Measurements from ENCODE around the gene GORAB.

The GORAB gene

DNA sequence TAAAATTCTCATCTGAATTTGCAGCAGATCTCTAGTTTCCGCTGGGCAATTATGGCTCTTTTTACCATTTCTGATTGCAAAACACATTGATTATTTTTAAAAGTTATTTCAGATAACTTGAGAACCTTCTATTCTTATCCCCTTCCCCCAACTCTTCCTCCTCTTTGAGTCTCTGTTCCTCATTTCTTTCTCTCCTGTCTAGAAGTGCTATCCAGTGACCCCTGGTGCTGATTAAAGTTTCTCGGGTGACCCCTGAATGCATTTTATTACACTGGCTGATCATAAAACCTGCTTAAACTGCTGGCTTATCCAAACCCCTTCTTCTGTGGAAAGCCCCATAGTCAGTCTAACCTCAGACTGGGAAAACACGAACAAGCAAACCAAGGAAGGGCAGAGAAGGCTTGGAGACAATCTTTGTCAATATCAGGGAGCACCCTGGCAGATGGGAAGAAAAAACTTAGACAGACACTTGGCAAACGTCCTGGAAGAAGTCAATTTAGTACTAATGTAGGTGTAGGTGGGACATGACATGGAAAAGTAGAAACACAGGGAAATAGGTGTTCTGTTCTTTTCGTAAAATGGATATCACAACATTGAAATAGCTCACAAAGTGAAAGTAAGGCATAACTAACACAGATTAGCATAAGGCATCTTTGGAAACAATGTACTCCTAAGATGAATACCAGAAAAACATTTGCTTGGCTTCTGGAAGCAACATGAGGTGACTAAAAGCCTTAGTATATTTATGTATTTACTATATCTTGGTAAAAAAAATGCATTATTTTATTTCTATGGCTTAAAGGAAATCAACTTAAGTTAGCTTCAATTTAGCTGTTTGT is 61.4 kb downstream of the GORAB start:
- DNase-seq (ENCODE audit: low read depth, low spot score) = no peak

DNA sequence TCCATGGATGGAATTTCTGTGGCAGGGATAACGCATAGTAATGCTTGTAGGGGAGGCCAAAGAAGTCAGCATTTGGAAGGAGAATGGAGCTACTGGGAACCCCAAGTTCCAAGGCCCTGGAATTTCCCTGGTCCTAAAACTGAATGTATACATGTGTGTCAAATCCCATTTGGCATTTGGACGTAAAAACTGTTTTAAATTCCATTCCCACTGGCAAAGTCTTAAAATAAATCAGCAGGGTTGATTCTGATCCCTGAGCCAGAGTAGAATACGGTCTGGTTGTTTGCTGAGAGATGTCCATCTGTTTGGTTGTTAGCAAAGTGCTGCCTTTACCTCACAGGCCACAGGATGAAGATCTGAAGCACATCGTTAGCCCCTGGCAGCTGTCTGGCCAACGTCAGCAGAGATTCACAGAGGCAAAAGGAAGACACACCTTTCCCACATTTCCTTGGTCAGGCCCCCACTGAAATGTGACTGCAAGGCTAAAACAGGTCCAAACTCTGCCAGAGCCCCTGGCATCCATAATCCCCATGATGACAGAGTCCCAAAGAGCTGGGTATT is 62.2 kb downstream of the GORAB start:
- TF ChIP-seq ZNF274 (IDR thresholded peaks at IDR 0.05; ENCODE audit: low read depth, low read length) = no peak
- no peak overlapping the region for H3K9ac ChIP-seq (ENCODE audit: insufficient read length, low read depth)
- H3K9me3 ChIP-seq (ENCODE audit: insufficient read depth, low read length) = peaks cover 23% of the 10 kb centered on the region; the same call in 1 of the 2 replicates
- H3K27me3 ChIP-seq (ENCODE audit: insufficient read depth, insufficient read length) = no peaks in the 10 kb centered on the region
- no peaks in the 10 kb centered on the region for H3K36me3 ChIP-seq (ENCODE audit: insufficient read depth, insufficient read length, low read length)
- H3K4me1 ChIP-seq (ENCODE audit: insufficient read depth, insufficient read length) = no peaks in the 10 kb centered on the region
- no peak overlapping the region for H3K4me3 ChIP-seq (ENCODE audit: insufficient read length, low read depth)
- DNase-seq (ENCODE audit: low read depth, low spot score) = no peak

More for the DNA sequence above, 61.4 kb downstream of the GORAB start:
- no peak overlapping the region for H3K9ac ChIP-seq (ENCODE audit: insufficient read length, low read depth)
- H3K36me3 ChIP-seq (ENCODE audit: insufficient read depth, insufficient read length, low read length) = no peaks in the 10 kb centered on the region
- no peaks in the 10 kb centered on the region for H3K4me1 ChIP-seq (ENCODE audit: insufficient read depth, insufficient read length)
- TF ChIP-seq ZNF274 (IDR thresholded peaks at IDR 0.05; ENCODE audit: low read depth, low read length) (no peak), SUZ12 (IDR thresholded peaks at IDR 0.05; ENCODE audit: extremely low read depth, insufficient read depth, insufficient read length) (no peak), YY1 (IDR thresholded peaks at IDR 0.05; ENCODE audit: insufficient read depth, insufficient read length) (no peak)
- peaks cover 23% of the 10 kb centered on the region; the same call in 1 of the 2 replicates for H3K9me3 ChIP-seq (ENCODE audit: insufficient read depth, low read length)
- no peaks in the 10 kb centered on the region for H3K27me3 ChIP-seq (ENCODE audit: insufficient read depth, insufficient read length)
- no peak overlapping the region for H3K4me3 ChIP-seq (ENCODE audit: insufficient read length, low read depth)

DNA sequence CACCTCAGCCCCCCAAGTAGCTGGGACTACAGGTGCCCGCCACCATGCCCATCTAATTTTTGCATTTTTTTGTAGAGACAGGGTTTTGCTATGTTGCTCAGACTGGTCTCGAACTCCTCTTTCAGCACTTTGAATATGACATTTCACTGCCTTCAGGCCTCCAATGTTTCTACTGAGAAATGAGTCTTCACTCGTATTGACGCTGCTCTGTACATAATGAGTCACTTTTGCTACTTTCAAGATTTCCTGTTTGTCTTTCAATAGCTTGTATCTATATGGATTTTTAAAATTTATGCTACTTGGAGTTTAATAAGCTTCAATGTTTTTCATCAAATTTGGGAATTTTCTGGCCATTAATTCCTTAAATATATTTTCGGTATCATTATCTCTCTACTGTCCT is 64.7 kb downstream of the GORAB start:
- Histone ChIP-seq H3K4me3 (ENCODE audit: insufficient read length, low read depth) (no peak overlapping the region), H3K27me3 (ENCODE audit: insufficient read depth, insufficient read length) (no peaks in the 10 kb centered on the region), H3K9ac (ENCODE audit: insufficient read length, low read depth) (no peak overlapping the region), H3K9me3 (ENCODE audit: insufficient read depth, low read length) (peaks cover 27% of the 10 kb centered on the region), H3K36me3 (ENCODE audit: insufficient read depth, insufficient read length, low read length) (no peaks in the 10 kb centered on the region), H3K4me1 (ENCODE audit: insufficient read depth, insufficient read length) (no peaks in the 10 kb centered on the region)
- DNase-seq (ENCODE audit: low read depth, low spot score) = no peak
- TF ChIP-seq ZNF274 (IDR thresholded peaks at IDR 0.05; ENCODE audit: low read depth, low read length) (no peak), SUZ12 (IDR thresholded peaks at IDR 0.05; ENCODE audit: extremely low read depth, insufficient read depth, insufficient read length) (no peak), YY1 (IDR thresholded peaks at IDR 0.05; ENCODE audit: insufficient read depth, insufficient read length) (no peak)

DNA sequence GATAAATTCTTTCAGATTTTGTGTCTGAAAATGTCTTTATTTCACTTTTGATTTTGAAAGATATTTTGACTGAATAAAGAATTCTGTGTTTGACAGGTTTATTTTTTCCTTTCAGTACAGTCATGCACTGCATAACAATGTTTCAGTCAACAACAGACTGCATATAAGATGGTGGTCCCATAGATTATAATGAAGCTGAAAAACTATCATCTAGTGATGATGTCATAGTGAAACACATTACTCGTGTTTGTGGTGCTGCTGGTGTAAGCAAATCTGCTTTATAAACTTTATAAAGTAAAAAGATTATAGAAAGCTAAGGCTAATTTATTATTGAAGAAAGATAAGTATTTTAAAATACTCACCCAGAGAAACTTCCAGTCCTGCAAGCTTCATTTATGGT is 66.7 kb downstream of the GORAB start:
- no peak overlapping the region for H3K4me3 ChIP-seq (ENCODE audit: insufficient read length, low read depth)

DNA sequence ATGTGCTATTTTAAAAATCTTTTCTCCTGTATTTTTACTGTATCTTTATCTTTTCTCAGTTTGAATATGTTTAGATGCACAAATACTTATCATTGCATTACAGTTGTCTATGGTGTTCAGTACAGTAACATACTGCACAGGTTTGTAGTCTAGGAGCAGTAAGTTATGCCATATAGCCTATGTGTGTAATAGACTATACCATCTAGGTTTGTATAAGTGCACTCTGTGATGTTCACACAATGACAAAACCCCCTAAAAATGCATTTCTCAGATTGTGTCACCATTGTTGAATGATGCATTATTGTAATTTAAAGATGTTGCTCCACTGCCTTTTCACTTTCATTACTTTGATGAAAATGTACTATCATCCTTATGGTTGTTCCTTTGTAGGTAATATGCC is 67.1 kb downstream of the GORAB start:
- Histone ChIP-seq H3K9me3 (ENCODE audit: insufficient read depth, low read length) (peaks cover 40% of the 10 kb centered on the region), H3K4me3 (ENCODE audit: insufficient read length, low read depth) (no peak overlapping the region), H3K36me3 (ENCODE audit: insufficient read depth, insufficient read length, low read length) (no peaks in the 10 kb centered on the region), H3K4me1 (ENCODE audit: insufficient read depth, insufficient read length) (no peaks in the 10 kb centered on the region), H3K9ac (ENCODE audit: insufficient read length, low read depth) (no peak overlapping the region), H3K27me3 (ENCODE audit: insufficient read depth, insufficient read length) (no peaks in the 10 kb centered on the region)
- no peak for DNase-seq (ENCODE audit: low read depth, low spot score)
- TF ChIP-seq SUZ12 (IDR thresholded peaks at IDR 0.05; ENCODE audit: extremely low read depth, insufficient read depth, insufficient read length) (no peak), YY1 (IDR thresholded peaks at IDR 0.05; ENCODE audit: insufficient read depth, insufficient read length) (no peak), ZNF274 (IDR thresholded peaks at IDR 0.05; ENCODE audit: low read depth, low read length) (no peak)

More for the DNA sequence above, 66.7 kb downstream of the GORAB start:
- no peak overlapping the region for H3K9ac ChIP-seq (ENCODE audit: insufficient read length, low read depth)
- no peaks in the 10 kb centered on the region for H3K27me3 ChIP-seq (ENCODE audit: insufficient read depth, insufficient read length)
- TF ChIP-seq ZNF274 (IDR thresholded peaks at IDR 0.05; ENCODE audit: low read depth, low read length) (no peak), YY1 (IDR thresholded peaks at IDR 0.05; ENCODE audit: insufficient read depth, insufficient read length) (no peak), SUZ12 (IDR thresholded peaks at IDR 0.05; ENCODE audit: extremely low read depth, insufficient read depth, insufficient read length) (no peak)
- peaks cover 40% of the 10 kb centered on the region for H3K9me3 ChIP-seq (ENCODE audit: insufficient read depth, low read length)
- no peaks in the 10 kb centered on the region for H3K4me1 ChIP-seq (ENCODE audit: insufficient read depth, insufficient read length)
- DNase-seq (ENCODE audit: low read depth, low spot score) = no peak
- H3K36me3 ChIP-seq (ENCODE audit: insufficient read depth, insufficient read length, low read length) = no peaks in the 10 kb centered on the region

DNA sequence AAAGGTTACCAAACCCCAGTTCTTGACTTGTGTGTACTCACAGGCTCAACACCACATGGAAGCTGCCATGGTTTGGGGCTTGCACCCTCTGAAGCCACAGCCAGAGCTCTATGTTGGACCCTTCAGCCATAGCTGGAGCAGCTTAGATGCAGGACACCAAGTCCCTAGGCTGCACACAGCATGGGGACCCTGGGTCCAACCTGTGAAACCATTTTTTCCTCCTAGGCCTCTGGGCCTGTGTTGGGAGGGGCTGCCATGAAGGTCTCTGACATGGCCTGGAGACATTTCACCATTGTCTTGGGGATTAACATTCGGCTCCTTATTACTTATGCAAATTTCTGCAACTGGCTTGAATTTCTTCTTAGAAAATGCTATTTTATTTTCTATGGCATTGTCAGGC is 69.9 kb downstream of the GORAB start:
- Histone ChIP-seq H3K27me3 (ENCODE audit: insufficient read depth, insufficient read length) (no peaks in the 10 kb centered on the region), H3K4me3 (ENCODE audit: insufficient read length, low read depth) (no peak overlapping the region), H3K9ac (ENCODE audit: insufficient read length, low read depth) (no peak overlapping the region), H3K4me1 (ENCODE audit: insufficient read depth, insufficient read length) (no peaks in the 10 kb centered on the region), H3K9me3 (ENCODE audit: insufficient read depth, low read length) (peaks cover 27% of the 10 kb centered on the region), H3K36me3 (ENCODE audit: insufficient read depth, insufficient read length, low read length) (no peaks in the 10 kb centered on the region)
- no peak for TF ChIP-seq YY1 (IDR thresholded peaks at IDR 0.05; ENCODE audit: insufficient read depth, insufficient read length)
- no peak for TF ChIP-seq SUZ12 (IDR thresholded peaks at IDR 0.05; ENCODE audit: extremely low read depth, insufficient read depth, insufficient read length)
- TF ChIP-seq ZNF274 (IDR thresholded peaks at IDR 0.05; ENCODE audit: low read depth, low read length) = no peak
- DNase-seq (ENCODE audit: low read depth, low spot score) = no peak

Data from NT2/D1 (cell line).